Measurements from ENCODE around the gene TUT4. TPM values are rescaled to one million over a fixed set of nuclear protein-coding genes. Genes with fewer than 3 reads are reported as not detected.

TUT4 gene
- total and polyA plus RNA-seq, 2 of the 4 experiments (the other 2 are of a cell fraction) = 10.9 to 40.0 TPM

DNA sequence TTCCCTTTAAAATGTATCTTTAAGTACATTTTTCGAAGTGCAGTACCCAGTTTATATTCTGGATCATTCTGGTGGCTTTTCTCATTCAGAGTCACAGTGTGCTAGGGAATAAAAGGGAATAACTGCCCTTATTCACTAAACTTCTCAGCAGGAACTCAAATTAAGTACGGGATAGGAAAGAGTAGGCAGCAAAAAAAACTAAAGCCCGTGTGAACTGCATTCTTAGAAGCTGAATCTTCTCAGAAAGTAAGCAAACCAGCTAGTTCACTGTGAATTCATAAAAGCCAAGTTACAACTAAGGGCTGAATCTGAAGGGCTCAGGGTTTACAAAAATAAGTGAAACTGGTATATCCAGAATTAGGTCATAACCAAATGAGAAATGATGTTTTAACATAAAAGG is 126.5 kb downstream of the TUT4 start:
- CTCF ChIA-PET = interaction anchor here (1.1 to 1.8 kb wide), 2 partner anchors 15 to 22 kb away, joined by 3 to 6 read pairs; partner anchors contain the start of gene PRPF38A
- H3K36me3 ChIP-seq (ENCODE audit: control insufficient read depth, insufficient read depth, low read length) = peaks cover 21% of the 10 kb centered on the region
- no TSS peak for BruUV-seq (replicated peaks)

More for the DNA sequence above, 126.5 kb downstream of the TUT4 start:
- peak; percentile 89 for ATAC-seq (ENCODE audit: low read depth)
- no peak overlapping the region for H3K18ac ChIP-seq (ENCODE audit: low read depth, low read length)
- H2BK5ac ChIP-seq (ENCODE audit: low read depth, low read length, poor library complexity, severe bottlenecking) = no peak overlapping the region
- H4K91ac ChIP-seq (ENCODE audit: insufficient read depth, low read depth, low read length) = no peak overlapping the region
- no peaks in the 10 kb centered on the region for H3K27me3 ChIP-seq (ENCODE audit: control insufficient read depth, insufficient read depth, low read length)
- no CpG with 5 or more reads among the region's 3 CpGs for WGBS, 2 experiments (ENCODE audit: extremely low coverage in 2 of 2, insufficient read length in 1 of 2)
- H4K8ac ChIP-seq (ENCODE audit: low read depth in 2 of 2, low read length in 2 of 2) = no peak overlapping the region
- no peak overlapping the region for H2BK20ac ChIP-seq (ENCODE audit: low read depth, low read length)
- intact Hi-C loops (cut with micrococcal nuclease) (loop anchor here (5.0 kb wide), 1 partner anchor 261 kb away; no protein-coding TSS in a partner anchor), dilution Hi-C loops (cut with HindIII; ENCODE audit: low sequenced_read_pairs, unreplicated experiment) (no loop called here), in situ Hi-C loops (cut with MboI; ENCODE audit: low sequenced_read_pairs) (no loop called here)
- H3K79me1 ChIP-seq (ENCODE audit: low read depth in 1 of 2, low read length in 2 of 2) = peaks cover 3 to 31% of the 10 kb centered on the region in 2 experiments; a peak in 3 of 4 replicates
- peaks cover 16% of the 10 kb centered on the region for H3K4me1 ChIP-seq (ENCODE audit: control insufficient read depth, insufficient read depth, low read length)
- no peak overlapping the region for H3K4ac ChIP-seq (ENCODE audit: low read depth, low read length)
- H3K56ac ChIP-seq (ENCODE audit: extremely low read depth, insufficient read depth, low read length) = no peak overlapping the region
- POLR2A ChIA-PET (ENCODE audit: unreplicated experiment) = interaction anchor here (0.5 kb wide), 1 partner anchor 345 kb away, joined by 12 read pairs; no protein-coding TSS in a partner anchor
- no peak overlapping the region for H2AFZ ChIP-seq (replicated peaks; ENCODE audit: low read length, poor library complexity)
- DNase-seq = peak; percentile 86
- H3K14ac ChIP-seq (replicated peaks; ENCODE audit: low read depth, low read length) = no peak overlapping the region
- H2AK5ac ChIP-seq (ENCODE audit: low read depth, low read length) = no peak overlapping the region
- TF ChIP-seq CEBPB (IDR thresholded peaks at IDR 0.05; ENCODE audit: low read depth, low read length) (no peak), MXI1 (IDR thresholded peaks at IDR 0.05; ENCODE audit: borderline replicate concordance, low read depth, low read length) (no peak), MAFK (IDR thresholded peaks at IDR 0.05; ENCODE audit: low read depth, low read length) (no peak), BHLHE40 (IDR thresholded peaks at IDR 0.05; ENCODE audit: low read depth, low read length) (no peak), POLR2A (IDR thresholded peaks at IDR 0.05; ENCODE audit: low read depth, low read length) (no peak)
- H3K9me3 ChIP-seq (ENCODE audit: control insufficient read depth, insufficient read depth, low read length) = no peaks in the 10 kb centered on the region
- H3K27ac ChIP-seq (ENCODE audit: insufficient read depth, low read length) = no peak overlapping the region
- no peak overlapping the region for H3K23ac ChIP-seq (ENCODE audit: low read depth, low read length)
- H3K9me1 ChIP-seq (ENCODE audit: insufficient read depth, low read length) = peaks cover 15% of the 10 kb centered on the region
- no peak overlapping the region for H4K5ac ChIP-seq (ENCODE audit: low read depth, low read length)
- no peak overlapping the region for H2AK9ac ChIP-seq (replicated peaks; ENCODE audit: low read depth, low read length, poor library complexity)
- H4K20me1 ChIP-seq (ENCODE audit: insufficient read depth, low read length) = peaks cover 10% of the 10 kb centered on the region; the same call in 1 of the 2 replicates
- H2BK15ac ChIP-seq (ENCODE audit: low read depth, low read length) = no peak overlapping the region
- H3K4me2 ChIP-seq (ENCODE audit: low read depth, low read length) = no peak overlapping the region
- no peak overlapping the region for H3K9ac ChIP-seq (ENCODE audit: low read depth, low read length)
- H2BK120ac ChIP-seq (ENCODE audit: low read depth, low read length) = no peak overlapping the region
- no peak overlapping the region for H3K4me3 ChIP-seq (ENCODE audit: insufficient read depth, low read depth, low read length)
